ENCODE data around the gene ZNF467. TPM values are rescaled to one million over a fixed set of nuclear protein-coding genes. Genes with fewer than 3 reads are reported as not detected.

The ZNF467 gene
- total and polyA plus RNA-seq, 2 experiments from 2014 or later = 0.10 to 0.40 TPM

DNA sequence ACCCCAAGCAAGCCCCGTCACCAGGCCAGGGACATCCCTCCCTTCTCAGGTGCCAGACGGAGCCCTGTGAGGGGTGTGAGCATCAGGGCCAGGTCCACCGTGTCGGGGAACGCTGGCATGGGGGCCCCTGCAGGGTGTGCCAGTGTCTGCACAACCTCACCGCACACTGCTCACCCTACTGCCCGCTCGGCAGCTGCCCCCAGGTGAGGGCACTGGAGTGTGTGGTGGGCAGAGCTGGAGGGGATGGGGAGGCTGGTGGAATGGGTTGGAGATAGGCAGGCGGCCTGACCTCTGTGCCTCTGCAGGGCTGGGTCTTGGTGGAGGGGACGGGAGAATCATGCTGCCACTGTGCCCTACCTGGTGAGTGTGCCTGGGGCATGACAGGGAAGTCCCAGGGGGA lies 19.9 kb upstream of the ZNF467 start:
- H3F3A ChIP-seq (replicated peaks; ENCODE audit: low read depth) = no peaks in the 10 kb centered on the region
- H3K27me3 ChIP-seq (ENCODE audit: insufficient read depth) = peaks cover 24% of the 10 kb centered on the region
- H2AFZ ChIP-seq = no peak overlapping the region
- no peaks in the 10 kb centered on the region for H3K79me2 ChIP-seq (replicated peaks; ENCODE audit: insufficient read depth)
- no peak overlapping the region for H3K4me3 ChIP-seq
- no peak for DNase-seq (ENCODE audit: low spot score)
- H3K27ac ChIP-seq (ENCODE audit: low read depth) = no peak overlapping the region
- no peak for TF ChIP-seq ZNF331 (CRISPR knock-in tag; IDR thresholded peaks at IDR 0.05; ENCODE audit: low read depth)
- Mint-ChIP-seq H3K27me3 (ENCODE audit: insufficient read depth, low read depth, poor library complexity) (peaks cover 34% of the 10 kb centered on the region), H3K4me3 (no peak overlapping the region), H3K4me1 (peaks cover 11% of the 10 kb centered on the region), H3K36me3 (ENCODE audit: low read depth) (no peaks in the 10 kb centered on the region), H3K9me3 (no peaks in the 10 kb centered on the region), H3K27ac (no peak overlapping the region)
- H3K36me3 ChIP-seq (ENCODE audit: insufficient read depth) = no peaks in the 10 kb centered on the region
- ATAC-seq = no peak
- H3K4me2 ChIP-seq = no peak overlapping the region
- H3K9me2 ChIP-seq (ENCODE audit: insufficient read depth) = no peaks in the 10 kb centered on the region
- H4K20me1 ChIP-seq (replicated peaks; ENCODE audit: insufficient read depth) = no peaks in the 10 kb centered on the region
- H3K4me1 ChIP-seq (ENCODE audit: insufficient read depth) = no peaks in the 10 kb centered on the region

DNA sequence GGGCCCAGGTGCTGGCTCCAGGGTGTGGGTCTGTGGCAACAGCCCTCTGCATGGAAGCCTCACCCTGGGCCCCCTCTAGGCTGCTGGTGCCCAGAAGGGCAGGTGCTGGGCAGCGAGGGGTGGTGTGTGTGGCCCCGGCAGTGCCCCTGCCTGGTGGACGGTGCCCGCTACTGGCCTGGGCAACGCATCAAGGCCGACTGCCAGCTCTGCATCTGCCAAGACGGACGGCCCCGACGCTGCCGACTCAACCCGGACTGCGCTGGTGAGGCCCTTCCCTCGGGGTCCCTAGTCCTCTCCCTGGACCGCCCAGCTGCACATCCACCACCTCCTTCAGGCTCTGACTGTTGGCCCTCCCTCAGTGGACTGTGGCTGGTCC lies 18.8 kb upstream of the ZNF467 start:
- ATAC-seq (no peak), DNase-seq (ENCODE audit: low spot score) (no peak)
- Histone ChIP-seq H3K79me2 (replicated peaks; ENCODE audit: insufficient read depth) (no peaks in the 10 kb centered on the region), H3K27ac (ENCODE audit: low read depth) (no peak overlapping the region), H3K27me3 (ENCODE audit: insufficient read depth) (peaks cover 28% of the 10 kb centered on the region), H3K4me2 (no peak overlapping the region), H3K4me1 (ENCODE audit: insufficient read depth) (no peaks in the 10 kb centered on the region), H2AFZ (no peak overlapping the region), H3K4me3 (no peak overlapping the region), H3K9me2 (ENCODE audit: insufficient read depth) (no peaks in the 10 kb centered on the region), H3K36me3 (ENCODE audit: insufficient read depth) (no peaks in the 10 kb centered on the region), H4K20me1 (replicated peaks; ENCODE audit: insufficient read depth) (no peaks in the 10 kb centered on the region), H3F3A (replicated peaks; ENCODE audit: low read depth) (no peaks in the 10 kb centered on the region)
- Mint-ChIP-seq H3K4me3 (no peak overlapping the region), H3K9me3 (no peaks in the 10 kb centered on the region), H3K36me3 (ENCODE audit: low read depth) (no peaks in the 10 kb centered on the region), H3K27me3 (ENCODE audit: insufficient read depth, low read depth, poor library complexity) (peaks cover 37% of the 10 kb centered on the region), H3K27ac (no peak overlapping the region), H3K4me1 (peaks cover 11% of the 10 kb centered on the region)
- TF ChIP-seq STAT1 (IDR thresholded peaks at IDR 0.05; ENCODE audit: unreplicated experiment) (no peak), JUNB (IDR thresholded peaks at IDR 0.05; ENCODE audit: unreplicated experiment) (no peak), EZH2 (IDR thresholded peaks at IDR 0.05; ENCODE audit: low read depth, unreplicated experiment) (no peak), CREB1 (CRISPR knock-in tag; IDR thresholded peaks at IDR 0.05; ENCODE audit: low read depth) (no peak), ZNF331 (CRISPR knock-in tag; IDR thresholded peaks at IDR 0.05; ENCODE audit: low read depth) (no peak), POLR2AphosphoS5 (IDR thresholded peaks at IDR 0.05; ENCODE audit: low read depth) (no peak)
- TF ChIP-seq, protein P1, sequence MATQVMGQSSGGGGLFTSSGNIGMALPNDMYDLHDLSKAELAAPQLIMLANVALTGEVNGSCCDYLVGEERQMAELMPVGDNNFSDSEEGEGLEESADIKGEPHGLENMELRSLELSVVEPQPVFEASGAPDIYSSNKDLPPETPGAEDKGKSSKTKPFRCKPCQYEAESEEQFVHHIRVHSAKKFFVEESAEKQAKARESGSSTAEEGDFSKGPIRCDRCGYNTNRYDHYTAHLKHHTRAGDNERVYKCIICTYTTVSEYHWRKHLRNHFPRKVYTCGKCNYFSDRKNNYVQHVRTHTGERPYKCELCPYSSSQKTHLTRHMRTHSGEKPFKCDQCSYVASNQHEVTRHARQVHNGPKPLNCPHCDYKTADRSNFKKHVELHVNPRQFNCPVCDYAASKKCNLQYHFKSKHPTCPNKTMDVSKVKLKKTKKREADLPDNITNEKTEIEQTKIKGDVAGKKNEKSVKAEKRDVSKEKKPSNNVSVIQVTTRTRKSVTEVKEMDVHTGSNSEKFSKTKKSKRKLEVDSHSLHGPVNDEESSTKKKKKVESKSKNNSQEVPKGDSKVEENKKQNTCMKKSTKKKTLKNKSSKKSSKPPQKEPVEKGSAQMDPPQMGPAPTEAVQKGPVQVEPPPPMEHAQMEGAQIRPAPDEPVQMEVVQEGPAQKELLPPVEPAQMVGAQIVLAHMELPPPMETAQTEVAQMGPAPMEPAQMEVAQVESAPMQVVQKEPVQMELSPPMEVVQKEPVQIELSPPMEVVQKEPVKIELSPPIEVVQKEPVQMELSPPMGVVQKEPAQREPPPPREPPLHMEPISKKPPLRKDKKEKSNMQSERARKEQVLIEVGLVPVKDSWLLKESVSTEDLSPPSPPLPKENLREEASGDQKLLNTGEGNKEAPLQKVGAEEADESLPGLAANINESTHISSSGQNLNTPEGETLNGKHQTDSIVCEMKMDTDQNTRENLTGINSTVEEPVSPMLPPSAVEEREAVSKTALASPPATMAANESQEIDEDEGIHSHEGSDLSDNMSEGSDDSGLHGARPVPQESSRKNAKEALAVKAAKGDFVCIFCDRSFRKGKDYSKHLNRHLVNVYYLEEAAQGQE (IDR thresholded peaks at IDR 0.05; ENCODE audit: unreplicated experiment) = no peak
- TF ChIP-seq, protein P2, sequence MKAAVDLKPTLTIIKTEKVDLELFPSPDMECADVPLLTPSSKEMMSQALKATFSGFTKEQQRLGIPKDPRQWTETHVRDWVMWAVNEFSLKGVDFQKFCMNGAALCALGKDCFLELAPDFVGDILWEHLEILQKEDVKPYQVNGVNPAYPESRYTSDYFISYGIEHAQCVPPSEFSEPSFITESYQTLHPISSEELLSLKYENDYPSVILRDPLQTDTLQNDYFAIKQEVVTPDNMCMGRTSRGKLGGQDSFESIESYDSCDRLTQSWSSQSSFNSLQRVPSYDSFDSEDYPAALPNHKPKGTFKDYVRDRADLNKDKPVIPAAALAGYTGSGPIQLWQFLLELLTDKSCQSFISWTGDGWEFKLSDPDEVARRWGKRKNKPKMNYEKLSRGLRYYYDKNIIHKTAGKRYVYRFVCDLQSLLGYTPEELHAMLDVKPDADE (IDR thresholded peaks at IDR 0.05) = no peak
- TF ChIP-seq, protein P3, sequence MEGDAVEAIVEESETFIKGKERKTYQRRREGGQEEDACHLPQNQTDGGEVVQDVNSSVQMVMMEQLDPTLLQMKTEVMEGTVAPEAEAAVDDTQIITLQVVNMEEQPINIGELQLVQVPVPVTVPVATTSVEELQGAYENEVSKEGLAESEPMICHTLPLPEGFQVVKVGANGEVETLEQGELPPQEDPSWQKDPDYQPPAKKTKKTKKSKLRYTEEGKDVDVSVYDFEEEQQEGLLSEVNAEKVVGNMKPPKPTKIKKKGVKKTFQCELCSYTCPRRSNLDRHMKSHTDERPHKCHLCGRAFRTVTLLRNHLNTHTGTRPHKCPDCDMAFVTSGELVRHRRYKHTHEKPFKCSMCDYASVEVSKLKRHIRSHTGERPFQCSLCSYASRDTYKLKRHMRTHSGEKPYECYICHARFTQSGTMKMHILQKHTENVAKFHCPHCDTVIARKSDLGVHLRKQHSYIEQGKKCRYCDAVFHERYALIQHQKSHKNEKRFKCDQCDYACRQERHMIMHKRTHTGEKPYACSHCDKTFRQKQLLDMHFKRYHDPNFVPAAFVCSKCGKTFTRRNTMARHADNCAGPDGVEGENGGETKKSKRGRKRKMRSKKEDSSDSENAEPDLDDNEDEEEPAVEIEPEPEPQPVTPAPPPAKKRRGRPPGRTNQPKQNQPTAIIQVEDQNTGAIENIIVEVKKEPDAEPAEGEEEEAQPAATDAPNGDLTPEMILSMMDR (conservative IDR thresholded peaks at IDR 0.05; ENCODE audit: low read depth in 2 of 2) = no peak
- TF ChIP-seq, protein P4, sequence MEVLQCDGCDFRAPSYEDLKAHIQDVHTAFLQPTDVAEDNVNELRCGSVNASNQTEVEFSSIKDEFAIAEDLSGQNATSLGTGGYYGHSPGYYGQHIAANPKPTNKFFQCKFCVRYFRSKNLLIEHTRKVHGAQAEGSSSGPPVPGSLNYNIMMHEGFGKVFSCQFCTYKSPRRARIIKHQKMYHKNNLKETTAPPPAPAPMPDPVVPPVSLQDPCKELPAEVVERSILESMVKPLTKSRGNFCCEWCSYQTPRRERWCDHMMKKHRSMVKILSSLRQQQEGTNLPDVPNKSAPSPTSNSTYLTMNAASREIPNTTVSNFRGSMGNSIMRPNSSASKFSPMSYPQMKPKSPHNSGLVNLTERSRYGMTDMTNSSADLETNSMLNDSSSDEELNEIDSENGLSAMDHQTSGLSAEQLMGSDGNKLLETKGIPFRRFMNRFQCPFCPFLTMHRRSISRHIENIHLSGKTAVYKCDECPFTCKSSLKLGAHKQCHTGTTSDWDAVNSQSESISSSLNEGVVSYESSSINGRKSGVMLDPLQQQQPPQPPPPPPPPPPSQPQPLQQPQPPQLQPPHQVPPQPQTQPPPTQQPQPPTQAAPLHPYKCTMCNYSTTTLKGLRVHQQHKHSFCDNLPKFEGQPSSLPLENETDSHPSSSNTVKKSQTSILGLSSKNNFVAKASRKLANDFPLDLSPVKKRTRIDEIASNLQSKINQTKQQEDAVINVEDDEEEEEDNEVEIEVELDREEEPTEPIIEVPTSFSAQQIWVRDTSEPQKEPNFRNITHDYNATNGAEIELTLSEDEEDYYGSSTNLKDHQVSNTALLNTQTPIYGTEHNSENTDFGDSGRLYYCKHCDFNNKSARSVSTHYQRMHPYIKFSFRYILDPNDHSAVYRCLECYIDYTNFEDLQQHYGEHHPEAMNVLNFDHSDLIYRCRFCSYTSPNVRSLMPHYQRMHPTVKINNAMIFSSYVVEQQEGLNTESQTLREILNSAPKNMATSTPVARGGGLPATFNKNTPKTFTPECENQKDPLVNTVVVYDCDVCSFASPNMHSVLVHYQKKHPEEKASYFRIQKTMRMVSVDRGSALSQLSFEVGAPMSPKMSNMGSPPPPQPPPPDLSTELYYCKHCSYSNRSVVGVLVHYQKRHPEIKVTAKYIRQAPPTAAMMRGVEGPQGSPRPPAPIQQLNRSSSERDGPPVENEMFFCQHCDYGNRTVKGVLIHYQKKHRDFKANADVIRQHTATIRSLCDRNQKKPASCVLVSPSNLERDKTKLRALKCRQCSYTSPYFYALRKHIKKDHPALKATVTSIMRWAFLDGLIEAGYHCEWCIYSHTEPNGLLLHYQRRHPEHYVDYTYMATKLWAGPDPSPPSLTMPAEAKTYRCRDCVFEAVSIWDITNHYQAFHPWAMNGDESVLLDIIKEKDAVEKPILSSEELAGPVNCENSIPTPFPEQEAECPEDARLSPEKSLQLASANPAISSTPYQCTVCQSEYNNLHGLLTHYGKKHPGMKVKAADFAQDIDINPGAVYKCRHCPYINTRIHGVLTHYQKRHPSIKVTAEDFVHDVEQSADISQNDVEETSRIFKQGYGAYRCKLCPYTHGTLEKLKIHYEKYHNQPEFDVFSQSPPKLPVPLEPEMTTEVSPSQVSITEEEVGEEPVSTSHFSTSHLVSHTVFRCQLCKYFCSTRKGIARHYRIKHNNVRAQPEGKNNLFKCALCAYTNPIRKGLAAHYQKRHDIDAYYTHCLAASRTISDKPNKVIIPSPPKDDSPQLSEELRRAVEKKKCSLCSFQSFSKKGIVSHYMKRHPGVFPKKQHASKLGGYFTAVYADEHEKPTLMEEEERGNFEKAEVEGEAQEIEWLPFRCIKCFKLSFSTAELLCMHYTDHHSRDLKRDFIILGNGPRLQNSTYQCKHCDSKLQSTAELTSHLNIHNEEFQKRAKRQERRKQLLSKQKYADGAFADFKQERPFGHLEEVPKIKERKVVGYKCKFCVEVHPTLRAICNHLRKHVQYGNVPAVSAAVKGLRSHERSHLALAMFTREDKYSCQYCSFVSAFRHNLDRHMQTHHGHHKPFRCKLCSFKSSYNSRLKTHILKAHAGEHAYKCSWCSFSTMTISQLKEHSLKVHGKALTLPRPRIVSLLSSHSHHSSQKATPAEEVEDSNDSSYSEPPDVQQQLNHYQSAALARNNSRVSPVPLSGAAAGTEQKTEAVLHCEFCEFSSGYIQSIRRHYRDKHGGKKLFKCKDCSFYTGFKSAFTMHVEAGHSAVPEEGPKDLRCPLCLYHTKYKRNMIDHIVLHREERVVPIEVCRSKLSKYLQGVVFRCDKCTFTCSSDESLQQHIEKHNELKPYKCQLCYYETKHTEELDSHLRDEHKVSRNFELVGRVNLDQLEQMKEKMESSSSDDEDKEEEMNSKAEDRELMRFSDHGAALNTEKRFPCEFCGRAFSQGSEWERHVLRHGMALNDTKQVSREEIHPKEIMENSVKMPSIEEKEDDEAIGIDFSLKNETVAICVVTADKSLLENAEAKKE (CRISPR knock-in tag; IDR thresholded peaks at IDR 0.05) = no peak
